ENCODE data around the gene CLEC4C. TPM values are rescaled to one million over a fixed set of nuclear protein-coding genes. Genes with fewer than 3 reads are reported as not detected.

The CLEC4C gene
- total RNA-seq, 1 experiment from 2014 or later, result not detected

DNA sequence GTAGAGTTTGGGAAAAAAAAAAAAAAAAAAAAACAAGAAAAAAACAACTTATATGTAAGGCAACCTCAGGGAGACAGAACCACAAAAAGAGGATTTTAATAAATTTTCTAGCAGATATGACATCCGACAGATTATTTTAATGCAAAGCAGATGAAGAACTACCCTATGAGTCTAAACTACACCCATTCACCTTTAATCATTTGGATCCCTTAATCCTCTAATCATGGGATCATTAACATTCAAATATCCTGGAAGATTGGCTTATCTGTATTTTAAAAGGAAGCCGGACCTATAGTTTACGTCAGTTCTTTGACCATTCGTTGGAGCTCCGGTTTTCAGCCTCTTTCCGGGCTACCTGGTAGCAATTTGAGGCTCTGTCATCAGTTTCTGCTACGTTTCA is 36.0 kb downstream of the CLEC4C start, which contains the start of gene DPPA3:
DPPA3 (plus strand) TSS at position 301 of the 400 bp plus-strand sequence. CDS start 138 bp downstream, outside the sequence.
- no peak for DNase-seq (ENCODE audit: unreplicated experiment)
- POLR2A ChIA-PET, result no interaction called here
- Mint-ChIP-seq H3K4me3 (ENCODE audit: unreplicated experiment) (no peak within 1 kb of the TSS), H3K4me1 (ENCODE audit: insufficient read depth, unreplicated experiment) (no peaks in the 10 kb centered on the region), H3K9me3 (ENCODE audit: unreplicated experiment) (no peaks in the 10 kb centered on the region), H3K27ac (ENCODE audit: low read depth, unreplicated experiment) (no peak within 1 kb of the TSS), H3K27me3 (ENCODE audit: insufficient read depth, unreplicated experiment) (no peaks in the 10 kb centered on the region), H3K36me3 (ENCODE audit: insufficient read depth, unreplicated experiment) (peaks cover 6% of the 10 kb centered on the region)
- CTCF ChIA-PET, result interaction anchor here (0.6 to 1.3 kb wide), 2 partner anchors 96 to 335 kb away, joined by 4 to 8 read pairs; no protein-coding TSS in a partner anchor
- BruUV-seq (replicated peaks), result no TSS peak
- intact Hi-C loops (cut with micrococcal nuclease), result no loop called here
- TF ChIP-seq, protein P1, sequence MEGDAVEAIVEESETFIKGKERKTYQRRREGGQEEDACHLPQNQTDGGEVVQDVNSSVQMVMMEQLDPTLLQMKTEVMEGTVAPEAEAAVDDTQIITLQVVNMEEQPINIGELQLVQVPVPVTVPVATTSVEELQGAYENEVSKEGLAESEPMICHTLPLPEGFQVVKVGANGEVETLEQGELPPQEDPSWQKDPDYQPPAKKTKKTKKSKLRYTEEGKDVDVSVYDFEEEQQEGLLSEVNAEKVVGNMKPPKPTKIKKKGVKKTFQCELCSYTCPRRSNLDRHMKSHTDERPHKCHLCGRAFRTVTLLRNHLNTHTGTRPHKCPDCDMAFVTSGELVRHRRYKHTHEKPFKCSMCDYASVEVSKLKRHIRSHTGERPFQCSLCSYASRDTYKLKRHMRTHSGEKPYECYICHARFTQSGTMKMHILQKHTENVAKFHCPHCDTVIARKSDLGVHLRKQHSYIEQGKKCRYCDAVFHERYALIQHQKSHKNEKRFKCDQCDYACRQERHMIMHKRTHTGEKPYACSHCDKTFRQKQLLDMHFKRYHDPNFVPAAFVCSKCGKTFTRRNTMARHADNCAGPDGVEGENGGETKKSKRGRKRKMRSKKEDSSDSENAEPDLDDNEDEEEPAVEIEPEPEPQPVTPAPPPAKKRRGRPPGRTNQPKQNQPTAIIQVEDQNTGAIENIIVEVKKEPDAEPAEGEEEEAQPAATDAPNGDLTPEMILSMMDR (IDR thresholded peaks at IDR 0.05; ENCODE audit: unreplicated experiment), result no peak

DNA sequence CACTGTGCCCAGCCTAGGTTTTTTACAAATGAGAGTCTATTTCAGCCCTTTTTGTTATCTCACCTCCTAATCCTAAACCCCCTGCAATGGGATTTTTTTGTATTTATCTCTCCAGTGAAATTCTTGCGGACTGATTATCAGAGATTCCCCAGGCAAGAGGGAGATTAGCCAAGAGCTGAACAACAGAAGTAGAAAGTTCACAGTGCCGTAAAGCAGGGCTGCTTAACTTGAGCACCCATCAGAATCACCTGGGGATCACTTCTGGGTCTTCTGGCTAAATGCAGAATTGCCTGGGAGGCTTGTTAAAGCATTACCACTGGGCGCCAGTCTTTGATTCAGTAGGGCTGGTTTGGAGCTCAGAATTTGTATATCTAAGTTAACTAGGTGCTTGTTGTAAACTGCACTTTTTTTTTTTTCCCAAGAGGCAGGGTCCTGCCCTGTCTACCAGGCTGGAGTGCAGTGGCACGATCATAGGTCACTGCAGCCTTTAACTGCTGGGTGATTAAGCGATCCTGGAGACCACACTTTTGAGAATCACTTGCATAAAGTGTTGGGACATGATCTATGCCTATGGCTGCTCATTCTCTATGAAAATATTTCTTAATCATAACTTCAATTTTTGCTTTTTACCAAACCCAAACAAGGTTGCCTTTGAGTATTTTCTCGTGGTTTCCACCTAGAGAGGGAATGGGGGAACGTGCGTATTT is 37.1 kb downstream of the CLEC4C start:
- no peaks in the 10 kb centered on the region for H3K9me3 Mint-ChIP-seq (ENCODE audit: unreplicated experiment)
- no peak overlapping the region for H3K4me3 Mint-ChIP-seq (ENCODE audit: unreplicated experiment)
- H3K27ac Mint-ChIP-seq (ENCODE audit: low read depth, unreplicated experiment), result no peak overlapping the region
- TF ChIP-seq, protein P1 (IDR thresholded peaks at IDR 0.05; ENCODE audit: unreplicated experiment), result no peak
- no peaks in the 10 kb centered on the region for H3K27me3 Mint-ChIP-seq (ENCODE audit: insufficient read depth, unreplicated experiment)
- no peaks in the 10 kb centered on the region for H3K4me1 Mint-ChIP-seq (ENCODE audit: insufficient read depth, unreplicated experiment)
- CTCF ChIA-PET, result interaction anchor here (0.7 to 1.3 kb wide), 2 partner anchors 15 to 97 kb away, joined by 6 to 8 read pairs; no protein-coding TSS in a partner anchor
- no peak for DNase-seq (ENCODE audit: unreplicated experiment)
- BruUV-seq (replicated peaks), result no TSS peak
- intact Hi-C loops (cut with micrococcal nuclease), result no loop called here
- POLR2A ChIA-PET, result no interaction called here
- peaks cover 6% of the 10 kb centered on the region for H3K36me3 Mint-ChIP-seq (ENCODE audit: insufficient read depth, unreplicated experiment)

DNA sequence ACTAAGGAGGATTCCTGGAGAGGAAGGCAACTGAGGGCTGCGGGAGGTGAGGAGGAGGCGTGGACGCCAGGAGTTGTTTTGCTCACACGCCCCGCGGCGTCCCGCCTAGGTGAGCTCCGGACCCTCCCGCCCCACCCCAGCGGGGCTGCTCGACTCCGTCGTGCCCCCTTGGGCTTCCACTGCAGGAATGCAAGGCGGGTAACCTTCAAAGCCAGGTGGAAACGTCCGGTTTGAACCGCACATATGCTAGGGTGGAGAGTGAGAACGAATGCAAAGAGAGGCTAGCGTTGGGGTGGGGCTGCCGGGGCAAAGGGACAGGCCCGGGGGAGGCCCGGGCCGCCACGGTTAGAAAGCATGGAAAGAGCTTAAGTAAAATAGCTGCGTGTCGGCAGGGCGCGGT is 41.3 kb downstream of the CLEC4C start:
- H3K4me3 Mint-ChIP-seq (ENCODE audit: unreplicated experiment), result no peak overlapping the region
- no peaks in the 10 kb centered on the region for H3K27me3 Mint-ChIP-seq (ENCODE audit: insufficient read depth, unreplicated experiment)
- H3K4me1 Mint-ChIP-seq (ENCODE audit: insufficient read depth, unreplicated experiment), result no peaks in the 10 kb centered on the region
- no peaks in the 10 kb centered on the region for H3K9me3 Mint-ChIP-seq (ENCODE audit: unreplicated experiment)
- BruUV-seq (replicated peaks), result no TSS peak
- no peak for DNase-seq (ENCODE audit: unreplicated experiment)
- H3K27ac Mint-ChIP-seq (ENCODE audit: low read depth, unreplicated experiment), result no peak overlapping the region
- ChIA-PET POLR2A (no interaction called here), CTCF (interaction anchor here (0.9 kb wide), 1 partner anchor 100 kb away, joined by 4 read pairs; no protein-coding TSS in a partner anchor)
- no peaks in the 10 kb centered on the region for H3K36me3 Mint-ChIP-seq (ENCODE audit: insufficient read depth, unreplicated experiment)
- TF ChIP-seq, protein P1 (IDR thresholded peaks at IDR 0.05; ENCODE audit: unreplicated experiment), result no peak
- intact Hi-C loops (cut with micrococcal nuclease), result no loop called here

DNA sequence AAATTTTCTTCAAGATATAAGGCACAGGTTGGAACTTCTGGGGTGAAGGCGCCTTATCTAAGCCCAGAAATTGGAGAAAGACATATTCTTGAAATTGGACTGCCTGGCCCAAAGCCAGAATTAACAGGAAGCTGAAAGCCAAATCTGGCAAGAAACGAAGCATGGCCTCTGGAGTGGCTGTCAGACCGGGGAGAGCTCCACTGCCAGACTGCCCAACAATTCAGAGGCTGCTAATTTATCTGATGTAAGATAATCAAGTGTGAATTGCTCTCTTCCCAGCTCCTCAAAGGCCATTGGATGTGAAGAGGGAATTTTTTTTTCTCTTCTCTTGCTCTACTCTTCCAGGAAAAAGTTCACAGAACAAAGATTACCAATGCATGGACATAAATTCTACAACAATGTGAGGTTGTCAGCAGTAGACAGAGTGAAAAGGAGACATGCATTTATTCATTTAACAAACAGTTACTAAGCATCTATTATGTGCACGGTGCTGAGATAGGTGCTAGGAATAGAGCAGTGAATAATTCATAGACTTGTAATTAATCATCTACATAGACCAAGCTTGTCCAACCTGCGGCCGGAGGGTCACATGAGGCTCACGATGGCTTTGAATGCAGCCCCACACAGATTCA is 51.5 kb downstream of the CLEC4C start, which contains the start of gene GDF3:
GDF3 (minus strand) TSS at position 210 of the 632 bp plus-strand sequence; CDS start at position 163, 47 bp downstream.
- TF ChIP-seq, protein P1 (IDR thresholded peaks at IDR 0.05; ENCODE audit: unreplicated experiment), result no peak
- Mint-ChIP-seq H3K4me3 (ENCODE audit: unreplicated experiment) (no peak within 1 kb of the TSS), H3K27me3 (ENCODE audit: insufficient read depth, unreplicated experiment) (no peaks in the 10 kb centered on the region), H3K27ac (ENCODE audit: low read depth, unreplicated experiment) (no peak within 1 kb of the TSS), H3K9me3 (ENCODE audit: unreplicated experiment) (no peaks in the 10 kb centered on the region), H3K4me1 (ENCODE audit: insufficient read depth, unreplicated experiment) (no peaks in the 10 kb centered on the region), H3K36me3 (ENCODE audit: insufficient read depth, unreplicated experiment) (no peaks in the 10 kb centered on the region)
- peak; percentile 9 for DNase-seq (ENCODE audit: unreplicated experiment)
- intact Hi-C loops (cut with micrococcal nuclease), result no loop called here
- CTCF ChIA-PET, result interaction anchor here (1.0 to 1.2 kb wide), 2 partner anchors 53 to 110 kb away, joined by 3 to 4 read pairs; no protein-coding TSS in a partner anchor
- no TSS peak for BruUV-seq (replicated peaks)
- POLR2A ChIA-PET, result no interaction called here

Measured in MCF 10A (cell line).